B cell (primary cell): ENCODE measurements around the gene TEF. TPM values are rescaled to one million over a fixed set of nuclear protein-coding genes. Genes with fewer than 3 reads are reported as not detected.

ENCODE experiments used
- ATAC-seq: fragments of 200-7000 bp; cut with Tn5 transposase; one replicate; pipeline ENCODE4 v1.10.0; 2021; ENCODE audit warnings: low read depth, mild to moderate bottlenecking, moderate number of reproducible peaks, moderate library complexity
- CTCF ChIA-PET: fragments of 350-600 bp; sonication (Branson Sonifier 250); formaldehyde crosslinking; loops from one replicate; lab custom pipeline; 2021; ENCODE audit warnings: antibody characterized with exemption, inconsistent platforms; lab: Charles Lee
- POLR2A ChIA-PET: fragments of 350-600 bp; sonication (Branson Sonifier 250); formaldehyde crosslinking; loops from one replicate; lab custom pipeline; 2021; ENCODE audit warnings: antibody characterized with exemption; lab: Charles Lee
- DNase-seq: peaks from one replicate; pipeline ENCODE4 v3.0.0; 2013
- H2AFZ ChIP-seq: 2 replicates; pipeline ENCODE4 v1.6.1; 2012; ENCODE audit warnings: mild to moderate bottlenecking, low read depth, low read length; ENCODE audit not compliant: insufficient read depth, poor library complexity, severe bottlenecking
- H3K27ac ChIP-seq, 2 donors: 1 replicate in 1 of 2; 2 replicates in 1 of 2; pipeline ENCODE4 v1.5.1; 2012 to 2013; ENCODE audit warnings: low read length in 2 of 2, mild to moderate bottlenecking in 2 of 2, moderate library complexity in 1 of 2
- H3K27me3 ChIP-seq, 4 experiments: fragments of 200-600 bp in 1 of 4; sonication (generic) in 1 of 4; replicated peaks in 1 of 4; 1 replicate in 2 of 4; 2 replicates in 2 of 4; pipeline versions ENCODE4 v1.6.1 to v1.7.0; 2013 to 2016; ENCODE audit warnings: low read length in 3 of 4, mild to moderate bottlenecking in 2 of 4, mixed read lengths in 1 of 4, moderate library complexity in 1 of 4; ENCODE audit not compliant: insufficient read depth in 4 of 4, control insufficient read depth in 3 of 4; ENCODE audit errors: control extremely low read depth in 1 of 4
- H3K36me3 ChIP-seq, 2 experiments: replicated peaks in 1 of 2; 1 replicate in 1 of 2; 2 replicates in 1 of 2; pipeline versions ENCODE4 v1.6.1 to v1.7.1; 2013; ENCODE audit warnings: low read length in 1 of 2; ENCODE audit not compliant: insufficient read depth in 2 of 2, control insufficient read depth in 1 of 2; ENCODE audit errors: control extremely low read depth in 1 of 2, extremely low read depth in 1 of 2
- H3K4me1 ChIP-seq, 2 donors: fragments of 200-600 bp in 1 of 2; sonication (generic) in 1 of 2; 1 replicate in 1 of 2; 2 replicates in 1 of 2; pipeline versions ENCODE4 v1.5.1 to v1.6.1; 2013 to 2017; ENCODE audit warnings: low read length in 2 of 2; ENCODE audit not compliant: control insufficient read depth in 2 of 2, insufficient read depth in 2 of 2
- H3K4me2 ChIP-seq: replicated peaks from 2 replicates; pipeline ENCODE3; 2012; ENCODE audit warnings: mild to moderate bottlenecking, low read depth, low read length; ENCODE audit not compliant: poor library complexity, severe bottlenecking
- H3K4me3 ChIP-seq, 5 experiments: fragments of 200-600 bp in 1 of 5; sonication (generic) in 1 of 5; 1 replicate in 3 of 5; 2 replicates in 2 of 5; pipeline versions ENCODE4 v1.5.1 to v1.7.0; 2011 to 2016; ENCODE audit warnings: low read length in 4 of 5, mild to moderate bottlenecking in 4 of 5, low read depth in 2 of 5, control low read depth in 1 of 5, moderate library complexity in 1 of 5; ENCODE audit not compliant: insufficient read depth in 1 of 5; ENCODE audit errors: control extremely low read depth in 1 of 5, extremely low read depth in 1 of 5
- H3K79me2 ChIP-seq: fragments of 200-600 bp; sonication (generic); one replicate; pipeline ENCODE4 v1.6.0; 2016; ENCODE audit warnings: low read length; ENCODE audit not compliant: control insufficient read depth, insufficient read depth
- H3K9ac ChIP-seq: fragments of 200-600 bp; sonication (generic); 2 replicates; pipeline ENCODE4 v1.6.1; 2017; ENCODE audit warnings: mild to moderate bottlenecking, low read length, moderate library complexity
- H3K9me3 ChIP-seq, 3 donors: one replicate each; pipeline versions ENCODE4 v1.6.1 to v1.7.1; 2013; ENCODE audit warnings: low read length in 2 of 3; ENCODE audit not compliant: control insufficient read depth in 2 of 3, insufficient read depth in 1 of 3; ENCODE audit errors: control extremely low read depth in 1 of 3
- H4K20me1 ChIP-seq: 2 replicates; pipeline ENCODE4 v1.6.0; 2012; ENCODE audit warnings: mild to moderate bottlenecking, low read length; ENCODE audit not compliant: insufficient read depth, control insufficient read depth, poor library complexity, severe bottlenecking
- H3K27ac Mint-ChIP-seq: one replicate; pipeline ENCODE4 v1.8.0; 2021; ENCODE audit warnings: mixed read lengths
- H3K27me3 Mint-ChIP-seq: one replicate; pipeline ENCODE4 v1.8.0; 2021; ENCODE audit warnings: mixed read lengths
- H3K4me1 Mint-ChIP-seq: one replicate; pipeline ENCODE4 v1.8.0; 2021; ENCODE audit warnings: mixed read lengths
- H3K4me3 Mint-ChIP-seq: one replicate; pipeline ENCODE4 v1.8.0; 2021; ENCODE audit warnings: mixed read lengths
- H3K9me3 Mint-ChIP-seq: one replicate; pipeline ENCODE4 v1.8.0; 2022; ENCODE audit warnings: mixed read lengths; ENCODE audit not compliant: insufficient read depth
- EZH2 ChIP-seq: IDR thresholded peaks from 2 replicates; pipeline ENCODE4 v1.6.1; 2012; ENCODE audit warnings: borderline replicate concordance, low read depth, mild to moderate bottlenecking, moderate library complexity, low read length; ENCODE audit not compliant: insufficient read depth, poor library complexity, severe bottlenecking
- WGBS: methylation state at CpG from one replicate; pipeline ENCODE4 v1.1.5; 2013; ENCODE audit warnings: missing lambda C conversion rate; ENCODE audit not compliant: insufficient coverage; 5-methylcytosine and 5-hydroxymethylcytosine counted together
- intact Hi-C: fragments of 100-400 bp; cut with micrococcal nuclease; formaldehyde crosslinking; loops from one replicate; pipeline ENCODE4 v1.10.0; 2022
- polyA plus RNA-seq: library from polyadenylated mRNA; depleted of rRNA; stranded (reverse); fragments of >200 nt; gene quantifications from 2 replicates; pipeline ENCODE4 v1.2.3, GENCODE V29; 2012
- total RNA-seq, 2 donors: library from RNA; stranded (reverse); fragments of 120-200 nt in 1 of 2; gene quantifications; 1 replicate in 1 of 2; 2 replicates in 1 of 2; pipeline versions ENCODE4 v1.2.3 to v1.2.4, GENCODE V29; 2013 to 2022
- TF ChIP-seq, protein P1 (sequence below): fragments of 200-600 bp; IDR thresholded peaks from one replicate; pipeline ENCODE4 v1.8.0; 2022; ENCODE audit warnings: antibody characterized with exemption, mild to moderate bottlenecking

TEF gene
- total and polyA plus RNA-seq, 2 donors (not counting 1 experiment from before 2014, with no cell fraction given), result 5.0 to 5.5 TPM

DNA sequence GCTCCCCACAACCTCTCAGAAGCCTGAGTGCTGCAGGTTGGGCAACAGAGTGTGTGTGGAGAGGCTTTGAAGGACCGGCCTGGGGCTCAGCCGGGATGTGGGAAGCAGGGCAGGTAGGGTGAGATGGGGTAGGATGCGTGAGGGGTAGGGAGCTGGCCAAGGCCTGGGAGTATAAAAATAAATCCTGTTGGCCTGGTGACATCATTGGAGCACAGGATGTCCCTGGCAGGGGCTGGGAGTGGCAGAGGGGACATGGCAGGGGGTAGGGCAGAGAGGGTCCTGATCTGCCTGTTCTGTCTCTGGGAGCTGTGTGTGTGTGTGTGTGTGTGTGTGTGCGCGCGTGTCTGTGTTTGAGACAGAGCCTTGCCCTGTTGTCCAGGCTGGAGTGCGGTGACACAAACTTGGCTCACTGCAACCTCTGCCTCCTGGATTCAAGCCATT lies 28.6 kb downstream of the TEF start:
- Mint-ChIP-seq H3K9me3 (no peaks in the 10 kb centered on the region), H3K27ac (peak overlapping the region; percentile 86), H3K4me3 (no peak overlapping the region), H3K4me1 (peaks cover 53% of the 10 kb centered on the region), H3K27me3 (no peaks in the 10 kb centered on the region)
- TF ChIP-seq, protein P1, sequence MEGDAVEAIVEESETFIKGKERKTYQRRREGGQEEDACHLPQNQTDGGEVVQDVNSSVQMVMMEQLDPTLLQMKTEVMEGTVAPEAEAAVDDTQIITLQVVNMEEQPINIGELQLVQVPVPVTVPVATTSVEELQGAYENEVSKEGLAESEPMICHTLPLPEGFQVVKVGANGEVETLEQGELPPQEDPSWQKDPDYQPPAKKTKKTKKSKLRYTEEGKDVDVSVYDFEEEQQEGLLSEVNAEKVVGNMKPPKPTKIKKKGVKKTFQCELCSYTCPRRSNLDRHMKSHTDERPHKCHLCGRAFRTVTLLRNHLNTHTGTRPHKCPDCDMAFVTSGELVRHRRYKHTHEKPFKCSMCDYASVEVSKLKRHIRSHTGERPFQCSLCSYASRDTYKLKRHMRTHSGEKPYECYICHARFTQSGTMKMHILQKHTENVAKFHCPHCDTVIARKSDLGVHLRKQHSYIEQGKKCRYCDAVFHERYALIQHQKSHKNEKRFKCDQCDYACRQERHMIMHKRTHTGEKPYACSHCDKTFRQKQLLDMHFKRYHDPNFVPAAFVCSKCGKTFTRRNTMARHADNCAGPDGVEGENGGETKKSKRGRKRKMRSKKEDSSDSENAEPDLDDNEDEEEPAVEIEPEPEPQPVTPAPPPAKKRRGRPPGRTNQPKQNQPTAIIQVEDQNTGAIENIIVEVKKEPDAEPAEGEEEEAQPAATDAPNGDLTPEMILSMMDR, result no peak
- no peak for TF ChIP-seq EZH2
- DNase-seq (no peak), ATAC-seq (no peak)
- no peaks in the 10 kb centered on the region for H3K9me3 ChIP-seq
- H3K4me2 ChIP-seq, result no peak overlapping the region
- ChIA-PET CTCF (interaction anchor here (1.2 to 11.6 kb wide), 4 partner anchors 9 to 117 kb away, joined by 3 to 228 read pairs (median 12); partner anchors contain the start of gene TOB2), POLR2A (interaction anchor here (1.1 to 1.2 kb wide), 3 partner anchors 36 to 58 kb away, joined by 3 to 4 read pairs (median 4); partner anchors contain the start of genes ACO2, PHF5A and TOB2)
- H3K9ac ChIP-seq, result no peak overlapping the region
- intact Hi-C loops, result no loop called here
- no peak overlapping the region for H3K4me3 ChIP-seq
- no peak overlapping the region for H2AFZ ChIP-seq
- no peaks in the 10 kb centered on the region for H3K27me3 ChIP-seq
- no peaks in the 10 kb centered on the region for H3K36me3 ChIP-seq
- 93% methylated on average over 4 of the region's 7 CpGs for WGBS
- peaks cover 30 to 55% of the 10 kb centered on the region in 2 donors for H3K4me1 ChIP-seq
- H4K20me1 ChIP-seq, result no peaks in the 10 kb centered on the region
- peaks cover 70% of the 10 kb centered on the region for H3K79me2 ChIP-seq
- H3K27ac ChIP-seq, result peak overlapping the region in 1 of 2 donors; percentile 99
